Measurements from ENCODE around the gene GREM1.

The GREM1 gene

GRCh38 chr15:32683906-32684584 is 33.8 kb upstream of the GREM1 start:
- no peak for TF ChIP-seq CTCF (conservative IDR thresholded peaks at IDR 0.05; ENCODE audit: low read length)
- TF ChIP-seq EZH2phosphoT487 (IDR thresholded peaks at IDR 0.05; ENCODE audit: borderline replicate concordance): no peak
- Histone ChIP-seq H3K9me2 (replicated peaks; ENCODE audit: low read depth, low read length) (no peaks in the 10 kb centered on the region), H3F3A (ENCODE audit: low read depth) (no peaks in the 10 kb centered on the region), H3K4me3 (ENCODE audit: low read length, poor library complexity, severe bottlenecking) (no peak overlapping the region), H3K27me3 (ENCODE audit: insufficient read depth, low read length, poor library complexity, severe bottlenecking) (no peaks in the 10 kb centered on the region), H4K20me1 (ENCODE audit: insufficient read depth, low read length, poor library complexity, severe bottlenecking) (no peaks in the 10 kb centered on the region), H3K4me1 (ENCODE audit: insufficient read depth, low read length, poor library complexity, severe bottlenecking) (peaks cover 3% of the 10 kb centered on the region), H3K9me3 (ENCODE audit: insufficient read depth, low read depth, low read length) (no peaks in the 10 kb centered on the region), H3K79me2 (ENCODE audit: insufficient read depth, low read length) (no peaks in the 10 kb centered on the region), H3K4me2 (ENCODE audit: low read depth, low read length, poor library complexity, severe bottlenecking) (no peak overlapping the region), H2AFZ (ENCODE audit: low read length) (no peak overlapping the region), H3K36me3 (ENCODE audit: insufficient read depth, low read length) (no peaks in the 10 kb centered on the region), H3K9ac (ENCODE audit: low read depth, low read length, poor library complexity, severe bottlenecking) (no peak overlapping the region)

GRCh38 chr15:32685576-32685975 is 32.2 kb upstream of the GREM1 start:
- no peaks in the 10 kb centered on the region for H3K9me2 ChIP-seq (replicated peaks; ENCODE audit: low read depth, low read length)
- H3K9me3 ChIP-seq (ENCODE audit: insufficient read depth, low read depth, low read length): no peaks in the 10 kb centered on the region
- no peaks in the 10 kb centered on the region for H3K36me3 ChIP-seq (ENCODE audit: insufficient read depth, low read length)
- H3F3A ChIP-seq (ENCODE audit: low read depth): no peaks in the 10 kb centered on the region
- no peaks in the 10 kb centered on the region for H3K79me2 ChIP-seq (ENCODE audit: insufficient read depth, low read length)
- TF ChIP-seq CTCF (conservative IDR thresholded peaks at IDR 0.05; ENCODE audit: low read length) (no peak), EZH2phosphoT487 (IDR thresholded peaks at IDR 0.05; ENCODE audit: borderline replicate concordance) (no peak)
- H3K27me3 ChIP-seq (ENCODE audit: insufficient read depth, low read length, poor library complexity, severe bottlenecking): no peaks in the 10 kb centered on the region
- no peak overlapping the region for H3K9ac ChIP-seq (ENCODE audit: low read depth, low read length, poor library complexity, severe bottlenecking)
- peaks cover 3% of the 10 kb centered on the region for H3K4me1 ChIP-seq (ENCODE audit: insufficient read depth, low read length, poor library complexity, severe bottlenecking)
- H4K20me1 ChIP-seq (ENCODE audit: insufficient read depth, low read length, poor library complexity, severe bottlenecking): no peaks in the 10 kb centered on the region
- no peak overlapping the region for H3K4me3 ChIP-seq (ENCODE audit: low read length, poor library complexity, severe bottlenecking)
- H2AFZ ChIP-seq (ENCODE audit: low read length): no peak overlapping the region
- no peak overlapping the region for H3K4me2 ChIP-seq (ENCODE audit: low read depth, low read length, poor library complexity, severe bottlenecking)

GRCh38 chr15:32687556-32687955 is 30.2 kb upstream of the GREM1 start:
- Histone ChIP-seq H2AFZ (ENCODE audit: low read length) (no peak overlapping the region), H3K36me3 (ENCODE audit: insufficient read depth, low read length) (no peaks in the 10 kb centered on the region), H4K20me1 (ENCODE audit: insufficient read depth, low read length, poor library complexity, severe bottlenecking) (no peaks in the 10 kb centered on the region), H3K9ac (ENCODE audit: low read depth, low read length, poor library complexity, severe bottlenecking) (no peak overlapping the region), H3K27me3 (ENCODE audit: insufficient read depth, low read length, poor library complexity, severe bottlenecking) (no peaks in the 10 kb centered on the region), H3K79me2 (ENCODE audit: insufficient read depth, low read length) (no peaks in the 10 kb centered on the region), H3K4me3 (ENCODE audit: low read length, poor library complexity, severe bottlenecking) (no peak overlapping the region), H3K4me1 (ENCODE audit: insufficient read depth, low read length, poor library complexity, severe bottlenecking) (peaks cover 3% of the 10 kb centered on the region), H3F3A (ENCODE audit: low read depth) (no peaks in the 10 kb centered on the region), H3K9me3 (ENCODE audit: insufficient read depth, low read depth, low read length) (no peaks in the 10 kb centered on the region), H3K4me2 (ENCODE audit: low read depth, low read length, poor library complexity, severe bottlenecking) (no peak overlapping the region), H3K9me2 (replicated peaks; ENCODE audit: low read depth, low read length) (no peaks in the 10 kb centered on the region)
- no peak for TF ChIP-seq CTCF (conservative IDR thresholded peaks at IDR 0.05; ENCODE audit: low read length)
- TF ChIP-seq EZH2phosphoT487 (IDR thresholded peaks at IDR 0.05; ENCODE audit: borderline replicate concordance): no peak

All from Loucy (cell line).